Measurements from ENCODE around the gene VSIG1.

VSIG1 gene

DNA sequence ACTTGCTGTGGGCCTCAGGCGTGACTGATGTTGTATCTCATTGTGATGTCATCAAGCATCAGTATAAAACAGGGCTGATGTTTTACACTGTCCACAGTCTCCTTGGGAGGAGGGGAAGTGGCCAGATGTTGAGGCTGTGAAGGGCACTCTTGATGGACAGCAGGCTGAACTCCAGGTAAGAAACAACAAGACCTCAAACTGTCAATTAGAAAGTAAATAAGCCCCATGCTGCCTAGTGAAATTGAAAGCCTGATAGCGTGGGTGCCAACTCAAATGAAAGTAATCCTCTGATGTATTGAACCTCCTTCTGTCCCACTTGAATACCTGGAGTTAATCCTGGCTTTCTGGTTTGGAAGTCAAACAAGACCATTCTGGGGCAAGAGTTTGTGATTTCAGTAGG, 19.7 kb downstream of the VSIG1 start:
- DNase-seq, result no peak

DNA sequence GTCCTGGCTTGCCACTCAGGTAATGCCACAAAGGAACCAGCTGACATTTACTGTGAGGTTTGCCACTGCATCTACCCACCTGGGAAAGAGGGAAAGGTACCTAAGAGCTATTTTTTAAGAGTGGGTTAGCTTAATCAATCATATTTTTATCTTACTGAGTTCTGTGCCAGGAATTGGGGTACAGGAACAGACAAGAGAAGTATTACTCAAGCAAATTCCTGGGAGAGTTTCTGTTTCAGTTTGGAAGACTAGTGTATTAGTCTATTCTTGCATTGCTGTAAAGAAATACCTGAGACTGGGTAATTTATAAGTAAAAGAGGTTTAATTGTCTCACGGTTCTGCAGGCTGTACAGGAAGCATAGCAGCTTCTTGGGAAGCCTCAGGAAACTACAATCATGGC, 23.3 kb downstream of the VSIG1 start:
- DNase-seq, result no peak

DNA sequence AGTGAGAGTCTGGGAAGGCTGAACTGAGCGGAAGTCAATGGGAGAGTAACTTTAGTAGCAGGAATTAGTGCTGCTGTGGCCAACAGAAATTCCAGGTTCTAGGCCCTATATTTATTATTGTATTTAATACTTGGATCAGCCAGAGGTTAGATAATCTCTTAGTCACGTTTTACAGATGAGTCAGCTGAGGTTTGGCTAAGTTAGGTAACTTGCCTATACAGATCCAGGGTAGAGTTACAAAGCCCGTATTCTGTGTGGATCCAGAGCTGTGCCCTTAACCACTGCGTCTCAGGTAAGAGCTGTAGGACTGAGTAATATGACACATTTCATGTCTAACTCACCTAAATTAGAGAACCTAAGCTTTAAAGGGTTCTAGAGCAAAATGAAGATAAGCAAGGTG, 26.0 kb downstream of the VSIG1 start:
- no peak for DNase-seq

DNA sequence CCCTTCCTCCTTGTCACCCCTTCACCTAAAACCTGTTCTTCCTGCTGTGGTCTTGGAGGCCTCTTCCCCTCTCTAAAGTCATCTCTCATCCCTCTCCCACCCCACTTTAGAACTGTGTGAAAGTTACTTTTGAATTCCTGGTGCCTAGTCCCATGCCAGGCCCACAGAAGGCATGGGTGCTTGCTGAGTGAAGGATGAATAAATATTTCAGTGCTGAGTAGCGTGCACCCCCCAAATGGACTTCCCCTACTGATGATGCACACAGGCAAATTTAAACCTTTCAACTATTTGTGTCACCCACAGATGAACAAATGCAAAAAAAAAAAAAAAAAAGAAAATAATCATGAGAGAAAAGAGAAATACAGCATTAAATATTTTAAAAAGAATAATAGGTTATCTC, 26.7 kb downstream of the VSIG1 start:
- no peak for DNase-seq

DNA sequence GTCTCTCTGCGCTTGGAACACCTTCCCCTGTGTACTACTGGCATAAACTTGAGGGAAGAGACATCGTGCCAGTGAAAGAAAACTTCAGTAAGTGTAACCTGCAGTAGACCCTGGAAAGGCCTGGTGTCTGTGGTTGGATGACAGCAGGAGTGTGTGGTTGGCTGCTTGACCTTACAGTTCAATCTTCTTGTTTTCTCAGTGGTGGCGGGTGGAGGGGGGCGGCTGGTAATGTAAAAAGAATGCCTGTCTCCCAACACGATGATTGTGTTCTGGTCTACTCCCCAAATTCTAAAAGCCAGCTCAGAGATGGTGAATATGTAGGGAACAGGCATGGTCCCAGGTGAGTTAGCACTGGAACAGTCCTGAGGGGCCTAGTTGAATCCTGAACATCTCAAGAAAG, 27.9 kb downstream of the VSIG1 start:
- no peak for DNase-seq

DNA sequence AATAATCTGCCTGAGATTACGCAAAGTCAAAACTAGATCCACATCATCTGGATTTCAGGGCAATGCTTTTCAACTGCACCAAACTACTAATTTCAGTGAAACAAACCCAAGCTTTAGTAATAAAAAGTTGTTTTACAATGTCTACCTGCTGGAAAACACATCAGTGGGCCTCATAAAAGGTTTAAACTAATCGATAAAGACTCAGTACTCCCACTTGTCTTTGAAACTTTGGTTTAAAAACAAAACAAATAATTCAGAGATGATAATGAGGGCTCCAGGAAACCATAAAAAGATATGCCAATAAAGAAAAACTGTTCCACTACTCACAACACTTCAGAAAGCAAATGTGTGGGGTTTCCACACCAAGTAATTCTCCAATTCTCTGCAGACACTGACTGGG, 36.2 kb downstream of the VSIG1 start:
- DNase-seq, result no peak

DNA sequence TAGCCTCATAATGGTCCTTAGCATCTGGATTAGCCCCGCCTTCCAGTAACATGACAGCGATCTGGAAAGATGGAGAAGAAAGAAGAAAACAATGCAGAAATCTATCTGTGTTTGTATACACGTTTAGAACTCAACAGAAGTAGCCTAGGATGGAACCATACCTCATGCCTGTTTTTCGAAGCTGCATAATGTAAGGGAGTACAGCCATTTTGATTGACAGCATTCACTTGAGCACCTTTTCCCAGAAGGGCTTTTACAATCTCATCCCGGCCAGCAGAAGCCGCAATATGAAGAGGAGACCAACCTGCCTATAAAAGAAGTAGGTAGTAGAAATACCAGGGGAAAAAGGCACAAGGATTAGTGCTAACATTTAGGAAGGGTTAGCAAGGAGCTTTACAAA, 42.9 kb downstream of the VSIG1 start:
- DNase-seq, result no peak

DNA sequence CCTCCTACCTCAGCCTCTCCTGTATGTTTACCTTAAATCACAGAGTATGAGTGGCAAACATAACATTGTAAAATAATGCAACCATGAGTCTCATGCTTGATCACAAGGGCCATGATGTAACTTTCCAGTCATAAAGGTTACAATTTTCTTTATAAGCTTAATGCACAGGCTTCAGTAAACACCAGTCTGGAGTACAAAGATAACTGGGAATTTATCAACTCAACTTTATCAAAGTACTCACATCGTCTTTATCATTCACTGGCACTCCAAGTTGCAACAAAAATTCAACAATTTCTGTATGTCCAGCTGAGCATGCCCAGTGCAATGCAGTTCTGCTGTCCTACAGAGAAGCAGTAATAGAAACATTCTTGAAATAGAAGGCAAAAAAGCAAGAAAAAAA, 43.6 kb downstream of the VSIG1 start:
- peak; percentile 50 for DNase-seq

DNA sequence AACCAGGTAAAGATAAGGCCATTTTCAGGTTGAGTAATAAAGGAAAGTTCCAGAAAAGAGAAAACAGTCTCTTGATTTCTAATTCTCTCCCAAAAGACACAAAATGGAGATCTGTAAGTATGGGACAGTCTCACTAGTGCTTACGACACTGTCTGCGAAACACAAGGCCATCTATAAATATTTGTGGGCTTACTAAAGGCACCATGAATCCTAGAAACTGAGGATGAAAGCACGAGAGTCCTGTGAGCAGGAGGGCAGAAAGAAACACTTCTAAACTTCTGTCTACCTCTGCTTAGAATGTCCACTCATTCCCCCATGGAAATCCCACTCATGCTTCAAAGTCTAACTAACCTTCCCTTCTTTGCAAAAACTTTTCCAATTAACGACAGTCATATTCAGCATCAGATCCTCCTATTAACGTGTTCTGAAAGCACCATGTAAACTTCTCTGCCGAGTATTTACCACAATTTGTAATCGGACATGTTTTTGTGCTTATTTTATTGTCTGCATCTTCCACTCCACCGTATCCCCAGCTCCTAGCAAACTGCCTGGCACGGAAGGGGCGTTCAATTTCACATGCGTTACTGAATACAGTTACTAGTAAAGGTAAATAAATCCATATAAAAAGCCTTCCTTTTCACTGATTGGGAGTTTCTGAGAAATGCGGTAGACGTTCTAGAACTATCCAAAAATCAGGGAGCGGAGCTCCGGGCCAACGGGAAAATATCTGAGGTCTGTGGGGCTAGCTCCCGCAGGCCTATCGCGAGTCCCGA, 45.8 kb downstream of the VSIG1 start:
- DNase-seq, result peak; percentile 14

DNA sequence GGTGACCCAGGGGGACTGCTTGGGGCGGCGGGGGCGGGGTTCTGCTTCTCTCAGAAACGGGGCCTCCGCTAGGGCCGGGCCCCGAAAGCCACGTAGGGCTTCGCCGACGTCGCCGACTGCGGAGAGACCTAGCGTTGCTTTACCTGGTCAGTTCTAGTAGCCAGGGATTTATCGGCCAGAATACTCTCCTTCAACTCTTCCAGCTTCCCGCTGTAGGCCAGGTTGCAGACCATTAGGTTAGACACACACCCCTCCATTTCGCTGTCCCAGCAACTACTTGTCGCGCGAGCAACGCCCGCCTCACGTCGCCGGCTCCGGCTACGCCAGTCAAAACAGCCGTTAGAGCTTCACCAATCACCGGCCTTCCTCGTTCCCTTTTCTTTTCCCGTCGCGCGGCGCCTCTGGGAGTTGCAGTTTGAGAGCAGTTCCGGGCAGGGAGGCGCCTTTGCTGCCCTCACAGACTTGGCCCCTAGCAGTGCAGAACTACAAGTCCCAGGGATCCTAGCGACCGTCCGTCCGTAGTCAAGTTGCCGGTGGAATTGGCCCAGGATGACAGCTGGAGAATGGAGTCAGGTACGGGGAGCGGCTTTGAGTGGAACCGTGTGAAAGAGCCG, 46.5 kb downstream of the VSIG1 start, which contains the start of the genes ATG4A and PSMD10:
Gene ATG4A (plus strand): TSS at position 515 of the 614 bp plus-strand sequence. CDS start 49 bp downstream, at position 564.
Gene PSMD10 (minus strand): TSS at position 279 of the 614 bp plus-strand sequence. CDS start 22 bp downstream, at position 257.
- peak; percentile 95 for DNase-seq

DNA sequence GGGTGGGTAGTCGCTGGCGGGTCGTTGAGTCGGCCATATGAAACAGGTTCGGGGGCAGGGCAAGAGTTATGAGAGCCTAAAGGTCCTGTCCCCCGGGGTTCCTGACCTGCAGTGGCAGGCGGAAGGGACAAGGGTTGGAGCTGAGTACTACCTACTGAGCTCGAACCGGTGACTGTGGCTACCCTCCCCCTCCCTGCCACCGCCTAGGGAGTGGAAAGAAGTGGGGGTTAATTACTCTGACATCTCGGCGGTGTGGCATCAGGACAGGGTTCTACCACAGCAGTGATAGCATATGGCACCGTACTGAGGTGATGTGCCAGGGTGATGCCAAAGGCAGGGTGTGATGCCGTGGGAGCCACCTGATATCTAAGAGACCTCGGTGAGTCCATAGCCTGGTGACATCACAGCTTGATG, 47.0 kb downstream of the VSIG1 start:
- DNase-seq, result peak; percentile 33

DNA sequence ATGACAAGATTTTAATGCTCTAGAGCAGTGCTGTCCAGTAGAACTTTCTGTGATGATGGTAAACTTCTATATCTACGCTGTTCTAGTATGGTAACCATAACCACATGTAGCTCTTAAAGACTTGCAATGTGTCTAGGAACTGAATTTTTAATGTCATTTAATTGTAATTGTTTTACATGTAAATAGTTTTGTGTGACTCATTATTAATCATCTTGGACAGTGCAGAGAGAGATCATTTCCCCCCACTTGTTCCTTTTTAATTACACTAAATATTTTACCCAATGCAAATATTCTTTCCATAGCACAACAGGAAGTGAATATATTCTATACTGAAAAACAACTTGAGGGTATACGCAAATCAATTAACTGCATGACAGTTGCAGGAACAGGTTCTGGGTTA, 52.5 kb downstream of the VSIG1 start:
- no peak for DNase-seq

DNA sequence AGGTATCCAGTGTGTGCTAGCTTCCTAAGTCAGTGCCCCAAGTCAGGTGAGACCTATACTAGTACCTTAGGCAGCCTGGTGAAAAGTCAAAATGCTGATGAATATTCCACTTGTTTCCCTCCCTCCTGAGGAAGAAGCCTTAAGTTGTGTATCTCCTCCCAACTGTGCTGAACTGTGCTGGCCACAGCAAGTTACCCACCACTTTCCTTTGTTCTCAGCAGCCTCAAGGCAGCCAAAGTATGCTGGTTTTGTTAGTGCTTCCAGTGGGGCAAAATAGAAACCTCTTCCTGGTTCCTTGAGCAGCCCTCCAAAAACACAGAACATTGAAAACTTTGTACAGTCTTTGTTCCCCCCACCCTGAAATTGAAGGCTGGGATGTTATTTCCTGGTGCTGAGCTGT, 60.6 kb downstream of the VSIG1 start:
- no peak for DNase-seq

DNA sequence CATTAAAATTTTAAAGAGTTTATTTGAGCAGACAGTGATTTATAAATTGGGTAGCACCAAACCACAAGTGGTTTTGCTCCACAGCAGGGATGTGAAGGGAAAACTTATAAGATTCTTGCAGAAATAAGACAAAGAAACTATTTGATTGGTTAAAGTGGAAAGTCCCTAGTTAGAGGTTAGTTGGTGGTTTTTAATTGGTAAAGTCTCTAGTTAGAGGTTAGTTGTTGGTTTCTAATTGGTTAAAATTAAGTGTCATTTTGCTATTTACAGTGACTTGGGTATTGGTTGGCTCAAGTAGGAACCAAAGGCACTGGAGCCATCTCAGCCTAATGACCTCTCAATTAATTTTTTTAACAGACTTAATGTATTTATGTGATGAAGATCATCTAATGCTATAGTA, 69.7 kb downstream of the VSIG1 start:
- no peak for DNase-seq

DNA sequence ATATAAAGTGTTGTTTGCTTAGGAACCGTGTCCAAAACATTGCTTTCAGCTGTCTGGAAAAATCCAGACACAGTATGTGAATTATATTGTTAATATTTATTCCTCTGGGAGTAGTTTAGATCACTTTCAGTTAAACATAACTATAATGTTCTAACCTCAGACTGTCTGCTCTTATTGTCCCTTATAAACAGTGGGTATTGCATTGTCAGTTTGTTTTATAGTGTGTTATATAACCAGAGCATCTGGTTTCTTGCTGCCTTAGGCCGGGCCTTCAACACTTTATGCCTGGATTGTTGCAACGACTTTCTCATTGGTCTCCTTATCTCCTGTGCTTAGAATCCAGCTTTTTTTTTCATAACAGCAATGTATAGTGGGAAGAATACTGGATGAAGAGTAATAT, 73.1 kb downstream of the VSIG1 start:
- DNase-seq, result no peak

DNA sequence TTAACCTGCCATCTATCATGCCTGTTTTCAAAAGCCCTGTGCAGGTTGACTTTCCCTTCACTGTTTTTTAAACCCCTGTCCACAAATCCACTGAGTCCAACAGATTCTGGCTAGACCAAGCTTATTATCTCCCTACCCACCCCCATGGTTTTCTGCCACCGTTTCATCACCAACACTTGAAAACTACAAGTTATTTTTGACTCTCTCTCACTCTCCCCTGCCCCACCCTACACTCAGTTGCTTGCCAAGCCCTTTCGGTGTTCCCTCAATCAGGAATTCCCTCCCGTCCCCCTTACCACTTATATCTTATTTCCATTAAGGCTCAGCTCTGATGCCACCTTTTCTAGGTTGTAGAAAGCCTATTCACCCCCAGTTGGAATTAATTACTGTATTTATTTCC, 76.4 kb downstream of the VSIG1 start:
- DNase-seq, result no peak

DNA sequence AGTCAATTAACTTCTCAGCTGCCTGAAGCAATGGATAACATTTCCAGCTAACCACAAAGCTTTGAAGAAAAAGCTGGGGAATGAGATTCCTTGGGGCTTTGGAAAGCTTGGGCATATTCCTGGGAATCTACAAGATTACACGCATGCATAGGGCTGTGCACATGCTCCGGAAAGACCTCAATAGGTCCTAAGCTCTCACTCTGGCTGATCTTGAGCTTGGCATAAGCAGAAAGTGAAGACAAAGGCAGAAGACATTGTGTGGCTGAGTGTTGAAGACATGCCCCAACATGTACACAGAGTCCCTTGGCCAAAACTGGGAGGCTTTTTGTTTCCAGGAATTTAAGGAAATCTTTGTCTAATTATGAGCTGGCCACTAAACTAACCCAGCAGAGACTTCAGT, 77.9 kb downstream of the VSIG1 start:
- DNase-seq, result no peak

DNA sequence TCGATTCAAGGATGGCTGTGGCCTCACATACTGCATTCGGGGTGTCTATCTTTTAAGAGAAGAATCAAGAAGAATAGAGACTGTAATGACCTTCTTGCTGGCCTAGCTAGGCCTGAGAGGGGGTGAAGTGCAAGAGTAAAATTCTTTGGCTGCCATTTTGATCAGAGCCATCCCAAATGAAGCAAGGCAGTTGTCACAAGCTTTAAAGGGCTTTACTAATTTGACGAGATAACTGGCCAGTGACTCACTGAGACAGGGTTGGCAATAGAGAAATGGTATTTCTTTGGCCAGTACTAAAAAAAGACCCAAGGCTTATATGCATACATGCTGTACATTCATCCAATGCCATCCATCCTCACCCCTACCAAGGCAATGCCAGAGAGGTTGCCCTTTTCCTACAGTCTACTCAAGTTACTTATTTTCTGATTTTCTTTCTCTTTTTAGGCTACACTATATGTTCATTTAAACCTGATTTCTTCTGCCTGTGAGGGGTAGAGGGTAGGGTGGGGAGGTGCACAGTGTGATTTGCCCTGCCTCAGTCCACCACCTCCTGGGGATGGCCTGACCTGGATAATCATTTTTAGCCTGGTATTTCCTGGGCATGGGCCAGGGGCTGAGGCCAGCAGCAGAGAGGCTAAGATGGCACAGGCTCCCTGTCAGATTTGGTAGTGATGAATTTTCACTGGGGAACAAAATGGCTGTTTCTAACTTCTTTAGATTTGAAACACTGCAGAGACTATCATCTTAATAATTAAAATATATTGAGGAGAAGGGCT, 78.9 kb downstream of the VSIG1 start:
- no peak for DNase-seq

DNA sequence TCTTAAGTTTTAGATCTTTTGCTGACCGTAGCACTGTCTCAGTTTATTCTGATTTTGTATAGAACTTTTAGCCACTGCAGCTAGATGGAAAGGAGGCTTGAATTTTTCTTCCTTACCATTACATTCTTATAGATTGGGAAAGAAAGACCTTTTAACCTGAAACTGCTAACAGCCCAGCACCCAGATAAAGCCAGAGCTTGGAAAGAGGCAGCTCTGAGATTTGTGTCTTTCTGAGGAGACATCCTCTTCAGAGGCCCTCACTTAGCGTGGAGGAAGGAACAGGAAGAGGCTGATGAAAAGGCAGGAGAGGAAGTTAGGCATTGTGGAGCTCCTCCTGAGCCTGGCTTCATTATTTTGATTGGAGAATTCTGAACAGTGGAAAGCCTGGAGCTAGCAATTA, 81.8 kb downstream of the VSIG1 start:
- no peak for DNase-seq

DNA sequence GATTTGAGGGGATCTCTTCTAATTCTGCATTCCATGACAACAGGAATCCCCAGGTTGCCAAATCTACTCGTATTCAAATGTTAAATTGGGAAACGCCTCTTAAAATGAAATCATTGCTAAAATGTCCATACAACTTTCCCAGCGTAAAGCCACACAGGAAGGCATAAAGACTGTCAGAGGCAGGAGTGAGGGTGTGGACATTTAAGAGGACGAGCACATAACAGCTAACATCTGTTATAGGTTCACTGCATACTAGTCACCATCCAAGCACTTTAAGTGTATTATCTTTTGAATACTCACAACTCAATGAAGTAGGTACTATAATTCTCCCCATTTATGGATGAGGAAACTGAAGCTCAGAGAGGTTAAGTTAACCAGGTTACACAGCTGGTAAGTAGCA, 82.3 kb downstream of the VSIG1 start:
- no peak for DNase-seq

Measured in hematopoietic multipotent progenitor cell treated with erythropoietin and hydrocortisone succinate and interleukin-3 and kit ligand, for 6 days (in vitro differentiated cells).